A549 (cell line): Measurements from ENCODE around the gene PPP1R12C. TPM values are rescaled to one million over a fixed set of nuclear protein-coding genes. Genes with fewer than 3 reads are reported as not detected.

ENCODE experiments used
- ATAC-seq, 2 experiments: fragments of 200-7000 bp in 1 of 2; fragments of >200 bp in 1 of 2; cut with Nextera tagmentation in 1 of 2; cut with Tn5 transposase in 1 of 2; 3 replicates each; pipeline versions ENCODE4 v1.8.0 to v1.9.1; 2018 to 2020; ENCODE audit warnings: mild to moderate bottlenecking in 1 of 2, moderate library complexity in 1 of 2
- CTCF ChIA-PET: fragments of 300-600 bp; sonication (Branson Sonifier 250); formaldehyde crosslinking; extraction: SDS; loops from one replicate; lab custom pipeline; 2021; ENCODE audit warnings: antibody characterized with exemption, inconsistent platforms; lab: Yijun Ruan, JAX
- POLR2A ChIA-PET: fragments of 350-600 bp; formaldehyde crosslinking; extraction: SDS; loops from one replicate; lab custom pipeline; 2021; ENCODE audit warnings: antibody characterized with exemption, inconsistent platforms; lab: Yijun Ruan, JAX
- DNase-seq, 2 experiments: peaks; one replicate each; pipeline versions ENCODE4 v3.0.0 to v3.0.0-alpha.2; 2011 to 2016; ENCODE audit warnings: low read depth in 1 of 2, low spot score in 1 of 2
- FAIRE-seq: peaks from 2 replicates; lab custom pipeline; 2011; peaks lifted over from hg19 to GRCh38; lab: Jason Lieb, UNC
- H3K27ac ChIP-seq, 2 experiments: fragments of >200 bp; sonication (Bioruptor Twin); formaldehyde crosslinking; 3 replicates each; pipeline ENCODE4 v1.5.1; 2016 to 2017
- H3K4me1 ChIP-seq: fragments of >200 bp; sonication (Bioruptor Twin); formaldehyde crosslinking; 3 replicates; pipeline ENCODE4 v1.6.1; 2016
- H3K4me2 ChIP-seq: fragments of >200 bp; sonication (Bioruptor Twin); formaldehyde crosslinking; 3 replicates; pipeline ENCODE4 v1.6.1; 2016
- H3K4me3 ChIP-seq: fragments of >200 bp; sonication (Bioruptor Twin); formaldehyde crosslinking; 3 replicates; pipeline ENCODE4 v1.5.1; 2016
- H3K9me3 ChIP-seq: fragments of >200 bp; sonication (Bioruptor Twin); formaldehyde crosslinking; 3 replicates; pipeline ENCODE4 v1.6.1; 2016
- CBX8 ChIP-seq: fragments of 200-600 bp; sonication (generic); IDR thresholded peaks from 2 replicates; pipeline ENCODE4 v1.6.1; 2016
- FOSL2 ChIP-seq, 2 experiments: fragments of 450-650 bp in 1 of 2; fragments of >200 bp in 1 of 2; sonication (Bioruptor Twin) in 1 of 2; formaldehyde crosslinking; IDR thresholded peaks; 2 replicates each; pipeline versions ENCODE4 v1.5.0 to v1.6.1; 2016 to 2020; ENCODE audit warnings: mild to moderate bottlenecking in 1 of 2, moderate library complexity in 1 of 2
- JUN ChIP-seq, 2 experiments: fragments of >200 bp; sonication (Bioruptor Twin); formaldehyde crosslinking; IDR thresholded peaks; 2 replicates in 1 of 2; 3 replicates in 1 of 2; pipeline ENCODE4 v1.6.1; 2016 to 2017
- JUNB ChIP-seq: fragments of >200 bp; sonication (Bioruptor Twin); formaldehyde crosslinking; IDR thresholded peaks from 2 replicates; pipeline ENCODE4 v1.6.1; 2016
- KDM5A ChIP-seq: fragments of 200-600 bp; sonication (generic); IDR thresholded peaks from 2 replicates; pipeline ENCODE4 v1.6.1; 2016; ENCODE audit warnings: antibody characterized with exemption, mild to moderate bottlenecking
- MAFK ChIP-seq: fragments of 450-650 bp; IDR thresholded peaks from 2 replicates; pipeline ENCODE4 v1.6.1; 2014; ENCODE audit not compliant: partially characterized antibody
- MAZ ChIP-seq: fragments of 150-350 bp; IDR thresholded peaks from 2 replicates; pipeline ENCODE4 v1.6.1; 2014; ENCODE audit warnings: antibody characterized with exemption, low read depth, low read length, borderline replicate concordance
- NFE2L2 ChIP-seq: fragments of 150-350 bp; conservative IDR thresholded peaks from 2 replicates; pipeline ENCODE4 v1.6.1; 2014; ENCODE audit warnings: low read length
- RAD21 ChIP-seq, 2 experiments: fragments of >200 bp in 1 of 2; sonication (Bioruptor Twin) in 1 of 2; formaldehyde crosslinking in 1 of 2; IDR thresholded peaks in 1 of 2; conservative IDR thresholded peaks in 1 of 2; 2 replicates in 1 of 2; 3 replicates in 1 of 2; pipeline ENCODE4 v1.6.1; 2012 to 2018; ENCODE audit warnings: inconsistent platforms in 1 of 2
- RCOR1 ChIP-seq: fragments of 150-350 bp; IDR thresholded peaks from 2 replicates; pipeline ENCODE4 v1.6.1; 2014; ENCODE audit warnings: antibody characterized with exemption, low read length, low read depth
- TP53 ChIP-seq: fragments of 250-450 bp; sonication (Bioruptor Pico); IDR thresholded peaks from 2 replicates; pipeline ENCODE4 v1.5.0; 2021; ENCODE audit warnings: mild to moderate bottlenecking, moderate library complexity
- ZFP36 ChIP-seq: fragments of 450-650 bp; IDR thresholded peaks from 2 replicates; pipeline ENCODE4 v1.6.1; 2014; ENCODE audit warnings: borderline replicate concordance; ENCODE audit not compliant: partially characterized antibody
- ZSCAN20 ChIP-seq: fragments of 250-450 bp; sonication (Bioruptor Pico); IDR thresholded peaks from 2 replicates; pipeline ENCODE4 v1.8.0; 2022; ENCODE audit warnings: mild to moderate bottlenecking, moderate library complexity
- WGBS: methylation state at CpG from one replicate; pipeline ENCODE4 v1.1.6; 2017; ENCODE audit errors: missing lambda C conversion rate; 5-methylcytosine and 5-hydroxymethylcytosine counted together
- polyA plus RNA-seq, 4 experiments: library from polyadenylated mRNA; depleted of rRNA in 3 of 4; stranded (reverse); fragments of >200 nt; fragmentation: RNase III in 1 of 4; extraction: RNeasy Plus Mini Kit Qiagen cat#74134 plus additional on column Dnase treatment in 1 of 4; gene quantifications; 2 replicates in 3 of 4; 3 replicates in 1 of 4; pipeline ENCODE4 v1.2.3, GENCODE V29; 2011 to 2017
- TF ChIP-seq, protein P1 (sequence below): fragments of 250-450 bp; sonication (Bioruptor Pico); IDR thresholded peaks from 2 replicates; pipeline ENCODE4 v1.5.0; 2020; ENCODE audit warnings: low read depth, mild to moderate bottlenecking, moderate library complexity
- TF ChIP-seq, protein P2 (sequence below): fragments of >200 bp; sonication (Bioruptor Twin); formaldehyde crosslinking; IDR thresholded peaks from 3 replicates; pipeline ENCODE4 v1.5.1; 2016
- TF ChIP-seq, protein P3 (sequence below): fragments of >200 bp; sonication (Bioruptor Twin); formaldehyde crosslinking; IDR thresholded peaks from 2 replicates; pipeline ENCODE4 v1.6.1; 2016
- TF ChIP-seq, protein P4 (sequence below): IDR thresholded peaks from 2 replicates; pipeline ENCODE4 v1.6.1; 2012
- TF ChIP-seq, protein P5 (sequence below): fragments of 150-350 bp; IDR thresholded peaks from 2 replicates; pipeline ENCODE4 v1.6.1; 2014; ENCODE audit warnings: low read depth, mild to moderate bottlenecking, low read length
- TF ChIP-seq, protein P6 (sequence below): fragments of 200-600 bp; sonication (generic); IDR thresholded peaks from 2 replicates; pipeline ENCODE4 v1.6.1; 2016; ENCODE audit warnings: antibody characterized with exemption, mild to moderate bottlenecking, moderate library complexity

Gene PPP1R12C
- polyA plus RNA-seq, 2 of the 4 experiments (the other 2 are of a cell fraction) = 22.0 to 70.3 TPM

DNA sequence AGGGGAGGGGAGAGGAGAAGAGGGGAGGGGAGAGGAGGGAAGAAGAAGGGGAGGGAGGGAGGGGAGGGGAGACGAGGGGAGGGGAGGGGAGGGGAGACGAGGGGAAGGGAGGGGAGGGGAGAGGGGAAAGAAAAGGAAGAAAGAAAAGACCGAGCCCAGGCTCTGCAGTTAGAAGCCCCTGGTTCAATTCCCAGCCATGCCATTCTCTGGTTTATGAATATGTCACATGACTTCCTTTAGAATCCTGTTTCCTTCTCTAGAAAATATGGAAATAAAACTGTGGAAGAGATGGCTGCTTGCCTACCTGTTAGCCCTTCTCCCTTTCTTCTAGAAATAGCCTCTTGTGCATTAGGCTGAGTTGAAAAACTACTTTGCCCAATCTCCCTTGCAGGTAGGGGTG is 17.3 kb upstream of the PPP1R12C start:
- Histone ChIP-seq H3K9me3 (no peaks in the 10 kb centered on the region), H3K4me2 (no peak overlapping the region), H3K4me1 (no peaks in the 10 kb centered on the region), H3K27ac (no peak overlapping the region), H3K4me3 (no peak overlapping the region)
- DNase-seq = no peak
- ATAC-seq = no peak
- ChIA-PET CTCF (interaction anchor here (0.6 to 5.1 kb wide), 3 partner anchors 26 to 51 kb away, joined by 3 to 25 read pairs (median 4); no protein-coding TSS in a partner anchor), POLR2A (no interaction called here)
- no peak for FAIRE-seq
- no peak for TF ChIP-seq MAZ
- TF ChIP-seq, protein P1, sequence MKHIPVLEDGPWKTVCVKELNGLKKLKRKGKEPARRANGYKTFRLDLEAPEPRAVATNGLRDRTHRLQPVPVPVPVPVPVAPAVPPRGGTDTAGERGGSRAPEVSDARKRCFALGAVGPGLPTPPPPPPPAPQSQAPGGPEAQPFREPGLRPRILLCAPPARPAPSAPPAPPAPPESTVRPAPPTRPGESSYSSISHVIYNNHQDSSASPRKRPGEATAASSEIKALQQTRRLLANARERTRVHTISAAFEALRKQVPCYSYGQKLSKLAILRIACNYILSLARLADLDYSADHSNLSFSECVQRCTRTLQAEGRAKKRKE (CRISPR knock-in tag) = no peak
- TF ChIP-seq TP53 = no peak
- TF ChIP-seq, protein P2, sequence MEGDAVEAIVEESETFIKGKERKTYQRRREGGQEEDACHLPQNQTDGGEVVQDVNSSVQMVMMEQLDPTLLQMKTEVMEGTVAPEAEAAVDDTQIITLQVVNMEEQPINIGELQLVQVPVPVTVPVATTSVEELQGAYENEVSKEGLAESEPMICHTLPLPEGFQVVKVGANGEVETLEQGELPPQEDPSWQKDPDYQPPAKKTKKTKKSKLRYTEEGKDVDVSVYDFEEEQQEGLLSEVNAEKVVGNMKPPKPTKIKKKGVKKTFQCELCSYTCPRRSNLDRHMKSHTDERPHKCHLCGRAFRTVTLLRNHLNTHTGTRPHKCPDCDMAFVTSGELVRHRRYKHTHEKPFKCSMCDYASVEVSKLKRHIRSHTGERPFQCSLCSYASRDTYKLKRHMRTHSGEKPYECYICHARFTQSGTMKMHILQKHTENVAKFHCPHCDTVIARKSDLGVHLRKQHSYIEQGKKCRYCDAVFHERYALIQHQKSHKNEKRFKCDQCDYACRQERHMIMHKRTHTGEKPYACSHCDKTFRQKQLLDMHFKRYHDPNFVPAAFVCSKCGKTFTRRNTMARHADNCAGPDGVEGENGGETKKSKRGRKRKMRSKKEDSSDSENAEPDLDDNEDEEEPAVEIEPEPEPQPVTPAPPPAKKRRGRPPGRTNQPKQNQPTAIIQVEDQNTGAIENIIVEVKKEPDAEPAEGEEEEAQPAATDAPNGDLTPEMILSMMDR = no peak
- TF ChIP-seq MAFK = no peak
- no peak for TF ChIP-seq NFE2L2
- TF ChIP-seq, protein P3, sequence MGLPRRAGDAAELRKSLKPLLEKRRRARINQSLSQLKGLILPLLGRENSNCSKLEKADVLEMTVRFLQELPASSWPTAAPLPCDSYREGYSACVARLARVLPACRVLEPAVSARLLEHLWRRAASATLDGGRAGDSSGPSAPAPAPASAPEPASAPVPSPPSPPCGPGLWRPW = no peak
- no peak for TF ChIP-seq CBX8
- TF ChIP-seq KDM5A = no peak
- TF ChIP-seq ZFP36 = no peak
- no peak for TF ChIP-seq JUNB
- TF ChIP-seq RCOR1 = no peak
- no peak for TF ChIP-seq RAD21 (conservative IDR thresholded peaks at IDR 0.05 in 1 of 2, IDR thresholded peaks at IDR 0.05 in 1 of 2)
- TF ChIP-seq ZSCAN20 = no peak
- TF ChIP-seq, protein P4, sequence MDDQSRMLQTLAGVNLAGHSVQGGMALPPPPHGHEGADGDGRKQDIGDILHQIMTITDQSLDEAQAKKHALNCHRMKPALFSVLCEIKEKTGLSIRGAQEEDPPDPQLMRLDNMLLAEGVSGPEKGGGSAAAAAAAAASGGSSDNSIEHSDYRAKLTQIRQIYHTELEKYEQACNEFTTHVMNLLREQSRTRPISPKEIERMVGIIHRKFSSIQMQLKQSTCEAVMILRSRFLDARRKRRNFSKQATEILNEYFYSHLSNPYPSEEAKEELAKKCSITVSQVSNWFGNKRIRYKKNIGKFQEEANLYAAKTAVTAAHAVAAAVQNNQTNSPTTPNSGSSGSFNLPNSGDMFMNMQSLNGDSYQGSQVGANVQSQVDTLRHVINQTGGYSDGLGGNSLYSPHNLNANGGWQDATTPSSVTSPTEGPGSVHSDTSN = no peak
- 66% methylated on average over 1 of the region's 3 CpGs for WGBS

DNA sequence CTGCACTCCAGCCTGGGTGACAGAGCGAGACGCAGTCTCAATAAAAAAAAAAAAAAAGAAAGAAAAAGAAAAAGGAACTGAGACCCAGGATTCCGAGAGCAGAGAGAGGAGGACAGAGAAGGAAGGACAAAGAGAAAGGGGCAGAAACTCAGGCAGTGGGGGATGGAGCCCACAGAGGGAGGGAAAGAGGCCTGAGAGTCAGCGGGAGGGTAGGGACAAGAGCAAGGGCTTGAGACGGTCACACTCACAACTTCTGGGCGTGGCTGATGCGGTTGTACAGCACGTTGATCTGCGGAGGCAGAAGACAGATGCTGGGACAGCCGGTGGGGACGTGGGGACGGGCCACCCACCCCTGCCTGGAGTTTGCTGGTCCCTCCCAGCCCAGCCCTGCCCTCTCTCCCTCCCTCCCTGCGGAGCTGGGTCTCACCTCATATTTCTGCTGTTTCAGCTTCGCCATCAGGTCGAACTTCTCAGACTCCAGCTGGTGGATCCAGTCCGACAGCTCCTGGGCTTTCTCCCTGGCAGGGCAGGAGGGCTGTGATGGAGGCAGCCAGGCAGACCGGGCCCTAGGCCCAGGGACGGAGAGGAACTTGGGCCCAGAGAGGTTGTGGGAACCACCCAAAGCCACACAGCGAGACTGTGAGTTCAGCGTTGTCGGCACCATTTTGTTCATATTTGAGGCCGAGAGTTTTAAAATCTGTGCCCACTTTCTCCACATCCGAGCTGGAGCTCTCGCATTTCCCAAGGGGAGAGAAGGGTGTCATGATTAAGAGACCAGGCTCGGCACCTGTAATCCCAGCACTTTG is 16.4 kb upstream of the PPP1R12C start:
- no peak for FAIRE-seq
- H3K4me3 ChIP-seq = no peak overlapping the region
- TF ChIP-seq, protein P5, sequence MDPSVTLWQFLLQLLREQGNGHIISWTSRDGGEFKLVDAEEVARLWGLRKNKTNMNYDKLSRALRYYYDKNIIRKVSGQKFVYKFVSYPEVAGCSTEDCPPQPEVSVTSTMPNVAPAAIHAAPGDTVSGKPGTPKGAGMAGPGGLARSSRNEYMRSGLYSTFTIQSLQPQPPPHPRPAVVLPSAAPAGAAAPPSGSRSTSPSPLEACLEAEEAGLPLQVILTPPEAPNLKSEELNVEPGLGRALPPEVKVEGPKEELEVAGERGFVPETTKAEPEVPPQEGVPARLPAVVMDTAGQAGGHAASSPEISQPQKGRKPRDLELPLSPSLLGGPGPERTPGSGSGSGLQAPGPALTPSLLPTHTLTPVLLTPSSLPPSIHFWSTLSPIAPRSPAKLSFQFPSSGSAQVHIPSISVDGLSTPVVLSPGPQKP = no peak
- peak; percentile 54 for TF ChIP-seq ZFP36
- WGBS = 84% methylated on average over 25 of the region's 25 CpGs
- no peak for ATAC-seq
- DNase-seq = no peak
- no peak overlapping the region for H3K27ac ChIP-seq
- POLR2A ChIA-PET = no interaction called here
- H3K9me3 ChIP-seq = no peaks in the 10 kb centered on the region
- no peak overlapping the region for H3K4me2 ChIP-seq
- H3K4me1 ChIP-seq = no peaks in the 10 kb centered on the region
- CTCF ChIA-PET = interaction anchor here (0.6 to 5.1 kb wide), 7 partner anchors 7 to 466 kb away, joined by 3 to 25 read pairs (median 3); partner anchors contain the start of genes FIZ1 and ZNF524

DNA sequence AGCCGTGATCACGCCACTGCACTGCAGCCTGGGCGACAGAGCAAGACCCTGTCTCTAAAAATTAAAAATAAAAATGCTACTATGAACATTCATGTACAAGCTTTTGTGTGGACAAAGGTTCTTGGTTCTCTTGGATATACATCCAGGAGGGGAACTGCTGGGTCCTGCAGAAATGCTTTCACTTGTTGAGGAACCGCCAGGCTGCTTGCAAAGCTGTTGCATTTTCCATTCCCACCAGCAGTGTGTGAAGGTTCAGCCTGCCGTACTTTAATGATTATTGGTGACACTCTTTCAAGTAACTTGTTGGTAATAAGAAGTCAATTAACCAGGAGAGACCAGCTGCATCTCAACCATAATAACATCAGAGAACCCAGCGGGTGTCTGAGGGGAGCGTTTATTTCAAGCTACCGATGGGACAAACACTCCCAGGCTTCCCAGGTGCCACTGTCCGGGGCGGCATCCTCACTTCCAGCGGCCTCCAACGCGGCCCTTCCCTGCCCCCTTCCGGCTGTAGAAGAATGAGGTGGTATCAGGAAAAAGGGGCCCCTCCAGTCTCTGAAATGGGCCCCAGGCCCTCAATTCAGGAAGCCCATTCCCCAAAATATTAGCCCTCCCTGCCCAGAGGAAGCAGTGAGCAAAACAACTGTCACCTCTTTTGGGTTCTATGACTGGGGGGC is 15.2 kb upstream of the PPP1R12C start:
- no peaks in the 10 kb centered on the region for H3K9me3 ChIP-seq
- POLR2A ChIA-PET = no interaction called here
- ATAC-seq (no peak), DNase-seq (no peak), FAIRE-seq (no peak)
- no peak overlapping the region for H3K4me3 ChIP-seq
- WGBS = 92% methylated on average over 14 of the region's 14 CpGs
- no peaks in the 10 kb centered on the region for H3K4me1 ChIP-seq
- H3K27ac ChIP-seq = no peak overlapping the region
- no peak overlapping the region for H3K4me2 ChIP-seq
- CTCF ChIA-PET = interaction anchor here (0.8 to 5.1 kb wide), 10 partner anchors 9 to 467 kb away, joined by 3 to 25 read pairs (median 5); partner anchors contain the start of genes FIZ1 and ZNF524
- TF ChIP-seq JUN (IDR thresholded peaks at IDR 0.05) (no peak), CBX8 (no peak), FOSL2 (IDR thresholded peaks at IDR 0.05) (no peak), FOSL2 (CRISPR knock-in tag; IDR thresholded peaks at IDR 0.05) (no peak)
- TF ChIP-seq, protein P2 = no peak
- TF ChIP-seq, protein P6, sequence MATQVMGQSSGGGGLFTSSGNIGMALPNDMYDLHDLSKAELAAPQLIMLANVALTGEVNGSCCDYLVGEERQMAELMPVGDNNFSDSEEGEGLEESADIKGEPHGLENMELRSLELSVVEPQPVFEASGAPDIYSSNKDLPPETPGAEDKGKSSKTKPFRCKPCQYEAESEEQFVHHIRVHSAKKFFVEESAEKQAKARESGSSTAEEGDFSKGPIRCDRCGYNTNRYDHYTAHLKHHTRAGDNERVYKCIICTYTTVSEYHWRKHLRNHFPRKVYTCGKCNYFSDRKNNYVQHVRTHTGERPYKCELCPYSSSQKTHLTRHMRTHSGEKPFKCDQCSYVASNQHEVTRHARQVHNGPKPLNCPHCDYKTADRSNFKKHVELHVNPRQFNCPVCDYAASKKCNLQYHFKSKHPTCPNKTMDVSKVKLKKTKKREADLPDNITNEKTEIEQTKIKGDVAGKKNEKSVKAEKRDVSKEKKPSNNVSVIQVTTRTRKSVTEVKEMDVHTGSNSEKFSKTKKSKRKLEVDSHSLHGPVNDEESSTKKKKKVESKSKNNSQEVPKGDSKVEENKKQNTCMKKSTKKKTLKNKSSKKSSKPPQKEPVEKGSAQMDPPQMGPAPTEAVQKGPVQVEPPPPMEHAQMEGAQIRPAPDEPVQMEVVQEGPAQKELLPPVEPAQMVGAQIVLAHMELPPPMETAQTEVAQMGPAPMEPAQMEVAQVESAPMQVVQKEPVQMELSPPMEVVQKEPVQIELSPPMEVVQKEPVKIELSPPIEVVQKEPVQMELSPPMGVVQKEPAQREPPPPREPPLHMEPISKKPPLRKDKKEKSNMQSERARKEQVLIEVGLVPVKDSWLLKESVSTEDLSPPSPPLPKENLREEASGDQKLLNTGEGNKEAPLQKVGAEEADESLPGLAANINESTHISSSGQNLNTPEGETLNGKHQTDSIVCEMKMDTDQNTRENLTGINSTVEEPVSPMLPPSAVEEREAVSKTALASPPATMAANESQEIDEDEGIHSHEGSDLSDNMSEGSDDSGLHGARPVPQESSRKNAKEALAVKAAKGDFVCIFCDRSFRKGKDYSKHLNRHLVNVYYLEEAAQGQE = no peak
